ENCODE data around the gene CPEB4.

DNA sequence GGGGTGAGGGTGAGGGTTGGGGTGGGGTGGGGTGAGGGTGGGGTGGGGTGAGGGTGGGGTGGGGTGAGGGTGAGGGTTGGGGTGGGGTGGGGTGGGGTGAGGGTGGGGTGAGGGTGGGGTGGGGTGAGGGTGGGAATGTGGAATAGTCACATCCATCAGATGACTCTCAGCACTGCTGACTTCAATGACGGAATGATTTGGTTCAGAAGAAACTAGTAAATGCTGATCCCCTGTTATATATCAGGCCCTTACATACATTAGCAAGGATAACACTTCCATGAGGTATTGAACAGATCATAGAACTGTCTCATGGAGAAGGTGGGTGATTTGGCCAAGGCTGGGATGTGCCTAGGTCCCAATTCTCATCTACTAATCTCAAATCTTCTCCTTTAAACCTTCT is 76.4 kb downstream of the CPEB4 start:
- TF ChIP-seq, protein P1, sequence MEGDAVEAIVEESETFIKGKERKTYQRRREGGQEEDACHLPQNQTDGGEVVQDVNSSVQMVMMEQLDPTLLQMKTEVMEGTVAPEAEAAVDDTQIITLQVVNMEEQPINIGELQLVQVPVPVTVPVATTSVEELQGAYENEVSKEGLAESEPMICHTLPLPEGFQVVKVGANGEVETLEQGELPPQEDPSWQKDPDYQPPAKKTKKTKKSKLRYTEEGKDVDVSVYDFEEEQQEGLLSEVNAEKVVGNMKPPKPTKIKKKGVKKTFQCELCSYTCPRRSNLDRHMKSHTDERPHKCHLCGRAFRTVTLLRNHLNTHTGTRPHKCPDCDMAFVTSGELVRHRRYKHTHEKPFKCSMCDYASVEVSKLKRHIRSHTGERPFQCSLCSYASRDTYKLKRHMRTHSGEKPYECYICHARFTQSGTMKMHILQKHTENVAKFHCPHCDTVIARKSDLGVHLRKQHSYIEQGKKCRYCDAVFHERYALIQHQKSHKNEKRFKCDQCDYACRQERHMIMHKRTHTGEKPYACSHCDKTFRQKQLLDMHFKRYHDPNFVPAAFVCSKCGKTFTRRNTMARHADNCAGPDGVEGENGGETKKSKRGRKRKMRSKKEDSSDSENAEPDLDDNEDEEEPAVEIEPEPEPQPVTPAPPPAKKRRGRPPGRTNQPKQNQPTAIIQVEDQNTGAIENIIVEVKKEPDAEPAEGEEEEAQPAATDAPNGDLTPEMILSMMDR (conservative IDR thresholded peaks at IDR 0.05 in 1 of 2, IDR thresholded peaks at IDR 0.05 in 1 of 2; ENCODE audit: extremely low read depth in 1 of 2, insufficient read depth in 1 of 2, low read depth in 1 of 2, low read length in 2 of 2) = no peak
- no peak for TF ChIP-seq EZH2 (IDR thresholded peaks at IDR 0.05; ENCODE audit: borderline replicate concordance, low read length)
